ENCODE data around the gene PLOD3. TPM values are rescaled to one million over a fixed set of nuclear protein-coding genes. Genes with fewer than 3 reads are reported as not detected.

The PLOD3 gene
- total RNA-seq, 1 donor from 2014 or later = 165 TPM

DNA sequence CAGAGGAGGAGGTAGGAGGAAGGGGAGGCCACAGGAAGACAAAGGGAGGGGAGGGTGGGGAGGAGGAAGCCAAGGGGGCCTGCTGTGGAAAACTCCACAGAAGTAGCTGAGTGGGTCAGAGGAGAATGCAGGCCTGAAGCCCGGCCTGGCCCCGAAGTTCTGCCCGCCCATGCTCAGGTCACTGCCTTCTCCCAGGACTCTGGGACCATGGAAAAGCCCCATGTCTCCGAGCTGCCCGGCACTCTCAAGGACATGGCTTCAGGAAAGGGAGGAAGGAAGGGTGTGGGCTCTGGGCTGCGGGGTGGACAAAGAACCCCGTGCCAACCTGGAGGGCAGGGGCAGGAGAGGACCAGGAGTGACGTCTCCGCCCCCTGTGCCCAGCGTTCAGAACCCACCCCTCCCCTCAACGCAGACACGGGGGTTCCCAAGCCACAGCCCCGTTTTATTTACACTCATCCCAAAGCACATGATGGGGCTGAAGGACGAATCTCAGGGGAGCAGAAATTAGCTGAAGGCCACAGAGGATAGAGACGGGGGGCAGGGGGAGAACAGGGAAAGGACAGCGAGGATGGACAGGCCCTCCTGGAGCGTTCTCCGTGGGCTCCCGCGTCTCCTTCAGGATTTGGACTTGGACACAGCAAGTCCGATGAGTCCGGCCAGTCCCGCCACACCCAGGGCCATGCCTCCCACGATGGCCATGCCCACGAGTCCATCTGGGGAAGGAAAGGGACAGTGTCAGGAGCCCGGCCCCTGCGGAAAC is 22.0 kb upstream of the PLOD3 start:
- no peak for DNase-seq (ENCODE audit: low spot score in 2 of 2)
- H3K27me3 ChIP-seq = no peaks in the 10 kb centered on the region
- no peaks in the 10 kb centered on the region for H3K9me3 ChIP-seq
- H3K36me3 ChIP-seq = peaks cover 27 to 41% of the 10 kb centered on the region in 2 donors
- intact Hi-C loops (cut with DNase I) = no loop called here
- H3K4me1 ChIP-seq = peaks cover 0 to 10% of the 10 kb centered on the region in 2 donors
- no peak overlapping the region for H3K4me3 ChIP-seq
- H3K27ac ChIP-seq = peak overlapping the region; percentile 46 to 67
- TF ChIP-seq, protein P1, sequence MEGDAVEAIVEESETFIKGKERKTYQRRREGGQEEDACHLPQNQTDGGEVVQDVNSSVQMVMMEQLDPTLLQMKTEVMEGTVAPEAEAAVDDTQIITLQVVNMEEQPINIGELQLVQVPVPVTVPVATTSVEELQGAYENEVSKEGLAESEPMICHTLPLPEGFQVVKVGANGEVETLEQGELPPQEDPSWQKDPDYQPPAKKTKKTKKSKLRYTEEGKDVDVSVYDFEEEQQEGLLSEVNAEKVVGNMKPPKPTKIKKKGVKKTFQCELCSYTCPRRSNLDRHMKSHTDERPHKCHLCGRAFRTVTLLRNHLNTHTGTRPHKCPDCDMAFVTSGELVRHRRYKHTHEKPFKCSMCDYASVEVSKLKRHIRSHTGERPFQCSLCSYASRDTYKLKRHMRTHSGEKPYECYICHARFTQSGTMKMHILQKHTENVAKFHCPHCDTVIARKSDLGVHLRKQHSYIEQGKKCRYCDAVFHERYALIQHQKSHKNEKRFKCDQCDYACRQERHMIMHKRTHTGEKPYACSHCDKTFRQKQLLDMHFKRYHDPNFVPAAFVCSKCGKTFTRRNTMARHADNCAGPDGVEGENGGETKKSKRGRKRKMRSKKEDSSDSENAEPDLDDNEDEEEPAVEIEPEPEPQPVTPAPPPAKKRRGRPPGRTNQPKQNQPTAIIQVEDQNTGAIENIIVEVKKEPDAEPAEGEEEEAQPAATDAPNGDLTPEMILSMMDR (IDR thresholded peaks at IDR 0.05) = no peak

GRCh38 chr7:101238226-101239182 is 21.1 kb upstream of the PLOD3 start:
- H3K4me3 ChIP-seq = peak overlapping the region in 1 of 2 donors; percentile 34
- TF ChIP-seq, protein P1 (IDR thresholded peaks at IDR 0.05) = no peak
- no peaks in the 10 kb centered on the region for H3K9me3 ChIP-seq
- intact Hi-C loops (cut with DNase I) = no loop called here
- peaks cover 27 to 41% of the 10 kb centered on the region in 2 donors for H3K36me3 ChIP-seq
- H3K4me1 ChIP-seq = peaks cover 0 to 9% of the 10 kb centered on the region in 2 donors
- no peaks in the 10 kb centered on the region for H3K27me3 ChIP-seq
- peak overlapping the region; percentile 46 to 67 for H3K27ac ChIP-seq
- no peak for DNase-seq (ENCODE audit: low spot score in 2 of 2)

DNA sequence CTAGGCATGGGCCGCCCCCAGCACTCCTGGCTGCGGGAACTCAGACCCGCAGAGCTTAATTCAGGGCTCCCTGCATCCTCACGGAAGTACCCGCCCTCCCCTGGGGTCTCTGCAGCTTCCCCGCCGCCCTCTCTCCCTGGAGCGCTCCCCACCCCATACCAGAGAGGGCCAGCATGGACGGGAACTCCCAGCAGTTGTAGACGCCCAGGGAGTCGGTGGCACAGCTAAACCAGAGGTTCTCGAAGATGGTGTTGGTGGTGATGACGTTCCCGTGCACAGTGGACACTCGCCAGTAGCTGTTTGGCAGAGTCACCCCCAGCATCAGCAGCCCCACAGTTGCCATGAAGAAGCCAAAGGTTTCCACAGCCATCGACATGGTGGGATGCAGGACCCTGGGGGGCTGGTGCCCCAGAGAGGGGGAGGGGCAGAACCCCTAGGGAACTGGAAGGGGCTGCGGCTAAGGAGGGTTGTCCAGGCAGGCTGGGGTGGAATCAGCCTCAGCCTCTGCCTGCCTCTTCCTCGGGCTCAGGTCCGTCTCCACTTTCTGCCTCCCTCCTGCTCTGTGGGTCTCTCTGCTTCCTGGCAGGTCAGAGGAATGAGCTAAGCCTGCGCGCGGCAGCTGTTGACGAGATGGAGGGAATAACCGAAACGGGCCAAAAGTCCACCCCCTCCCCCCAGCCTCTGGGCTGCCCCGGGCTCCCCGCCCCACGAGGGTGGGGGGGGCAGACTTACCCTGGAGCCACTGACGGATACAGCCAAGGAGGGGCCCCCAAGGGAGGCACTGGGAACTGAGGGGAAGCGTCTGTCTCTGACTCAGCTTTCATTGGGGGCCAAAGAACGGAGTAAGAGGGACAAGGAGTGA is 20.1 kb upstream of the PLOD3 start, which contains the start of gene CLDN15:
CLDN15 (minus strand) TSS at position 597 of the 862 bp plus-strand sequence; CDS start at position 376, 221 bp downstream.
- peak within 1 kb of the TSS in 1 of 2 donors; percentile 34 for H3K4me3 ChIP-seq
- TF ChIP-seq, protein P1 (IDR thresholded peaks at IDR 0.05) = no peak
- peaks cover 27 to 41% of the 10 kb centered on the region in 2 donors for H3K36me3 ChIP-seq

GRCh38 chr7:101236292-101236835 is 19.0 kb upstream of the PLOD3 start:
- H3K36me3 ChIP-seq = peaks cover 27 to 41% of the 10 kb centered on the region in 2 donors
- DNase-seq (ENCODE audit: low spot score in 2 of 2) = no peak
- H3K4me3 ChIP-seq = no peak overlapping the region
- H3K27ac ChIP-seq = no peak overlapping the region
- intact Hi-C loops (cut with DNase I) = no loop called here
- H3K27me3 ChIP-seq = no peaks in the 10 kb centered on the region
- TF ChIP-seq, protein P1 (IDR thresholded peaks at IDR 0.05) = no peak
- no peaks in the 10 kb centered on the region for H3K9me3 ChIP-seq
- peaks cover 0 to 5% of the 10 kb centered on the region in 2 donors for H3K4me1 ChIP-seq

More for the DNA sequence above, 20.1 kb upstream of the PLOD3 start, which contains the start of gene CLDN15:
- H3K27me3 ChIP-seq = no peaks in the 10 kb centered on the region
- DNase-seq (ENCODE audit: low spot score in 2 of 2) = peak; percentile 25 to 83
- intact Hi-C loops (cut with DNase I) = no loop called here
- H3K27ac ChIP-seq = peak within 1 kb of the TSS; percentile 46 to 67
- H3K4me1 ChIP-seq = peaks cover 0 to 5% of the 10 kb centered on the region in 2 donors
- H3K9me3 ChIP-seq = no peaks in the 10 kb centered on the region

Measured in ascending aorta (tissue), 2 donors.